GM21423 (cell line): ENCODE data around the gene SHLD1.

Experiments
- ATAC-seq: cut with Tn5 transposase; IDR thresholded peaks from one replicate; pipeline ENCODE4 v1.9.1; 2021; ENCODE audit warnings: mild to moderate bottlenecking, moderate library complexity; ENCODE audit not compliant: unreplicated experiment

Gene SHLD1

DNA sequence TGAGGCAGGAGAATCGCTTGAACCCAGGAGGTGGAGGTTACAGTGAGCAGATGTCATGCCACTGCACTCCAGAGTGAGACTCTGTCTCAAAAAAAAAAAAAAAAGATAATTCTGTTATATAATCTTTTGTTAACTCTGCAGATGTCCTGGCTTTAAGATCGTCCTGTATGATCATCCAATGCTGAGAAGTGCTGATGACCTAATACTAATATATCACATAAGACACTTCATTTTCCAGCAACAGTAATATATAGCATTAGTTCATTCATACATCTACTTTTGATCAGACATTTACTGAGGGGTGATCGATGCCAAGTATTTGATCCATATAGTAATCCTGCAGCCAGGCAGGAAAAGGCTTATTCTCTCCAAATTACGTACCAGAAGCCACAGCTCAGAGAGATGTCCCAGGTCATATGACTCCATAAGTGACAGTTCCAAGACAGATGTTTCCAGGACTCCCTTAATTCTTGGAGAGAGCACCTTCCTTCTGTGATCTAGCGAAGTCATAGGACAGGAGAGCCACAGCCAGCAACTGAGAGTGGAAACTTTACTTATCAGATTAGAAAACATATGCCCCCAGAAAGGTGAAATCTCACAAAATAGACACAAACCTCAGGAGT, 60.7 kb downstream of the SHLD1 start:
- ATAC-seq, result no peak

DNA sequence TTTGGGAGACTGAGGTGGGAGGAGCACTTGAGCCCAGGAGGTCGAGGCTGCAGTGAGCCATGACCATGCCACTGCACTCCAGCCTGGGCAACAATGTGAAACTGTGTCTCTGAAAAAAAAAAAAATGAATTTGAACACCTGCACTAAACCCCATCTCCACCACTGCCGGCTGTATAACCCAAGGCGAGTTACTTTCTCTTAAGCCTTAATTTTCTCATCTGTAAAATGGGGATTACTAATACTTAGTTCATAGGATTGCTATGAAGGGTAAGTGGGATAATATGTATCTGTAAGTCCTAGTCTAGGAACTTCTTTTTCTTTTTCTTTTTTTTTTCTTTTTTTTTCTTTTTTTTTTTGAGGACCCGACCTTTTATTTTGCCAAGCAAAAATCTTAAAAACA, 61.5 kb downstream of the SHLD1 start:
- no peak for ATAC-seq

DNA sequence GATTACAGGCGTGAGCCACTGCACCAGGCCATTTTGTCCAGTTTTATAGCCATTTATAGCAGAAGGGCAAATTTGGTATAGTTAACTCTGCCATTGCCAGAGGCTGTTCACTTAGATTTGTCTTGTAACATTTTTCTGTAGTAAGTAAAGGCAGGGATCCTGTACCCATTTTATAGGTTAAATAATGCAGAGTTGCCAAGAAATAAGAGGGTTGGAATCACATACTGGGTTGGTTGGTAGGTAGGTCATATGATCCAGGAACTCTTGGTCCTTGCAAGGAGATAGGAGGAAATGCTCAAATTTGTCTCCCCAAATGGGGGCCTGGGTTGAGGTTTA, 68.1 kb downstream of the SHLD1 start:
- no peak for ATAC-seq

DNA sequence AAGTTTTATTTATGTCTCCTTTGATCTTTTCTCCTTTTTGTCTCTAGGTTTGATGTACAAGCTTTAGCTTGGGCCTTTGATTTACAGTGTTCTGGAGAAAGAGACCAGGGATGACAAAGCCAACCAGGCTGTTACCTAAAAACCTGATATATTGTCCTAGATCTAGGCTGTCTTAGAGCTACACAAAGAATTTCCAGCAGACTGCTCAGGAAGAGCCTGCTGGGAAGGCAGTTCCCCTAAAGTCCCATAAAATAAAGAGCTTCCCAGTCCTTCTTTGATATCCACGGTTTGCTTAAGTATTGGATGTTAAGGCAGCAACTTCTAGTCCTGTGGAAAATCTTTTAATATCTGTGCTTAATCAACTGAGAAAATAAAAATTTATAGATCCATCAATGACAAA, 70.5 kb downstream of the SHLD1 start:
- ATAC-seq, result no peak

DNA sequence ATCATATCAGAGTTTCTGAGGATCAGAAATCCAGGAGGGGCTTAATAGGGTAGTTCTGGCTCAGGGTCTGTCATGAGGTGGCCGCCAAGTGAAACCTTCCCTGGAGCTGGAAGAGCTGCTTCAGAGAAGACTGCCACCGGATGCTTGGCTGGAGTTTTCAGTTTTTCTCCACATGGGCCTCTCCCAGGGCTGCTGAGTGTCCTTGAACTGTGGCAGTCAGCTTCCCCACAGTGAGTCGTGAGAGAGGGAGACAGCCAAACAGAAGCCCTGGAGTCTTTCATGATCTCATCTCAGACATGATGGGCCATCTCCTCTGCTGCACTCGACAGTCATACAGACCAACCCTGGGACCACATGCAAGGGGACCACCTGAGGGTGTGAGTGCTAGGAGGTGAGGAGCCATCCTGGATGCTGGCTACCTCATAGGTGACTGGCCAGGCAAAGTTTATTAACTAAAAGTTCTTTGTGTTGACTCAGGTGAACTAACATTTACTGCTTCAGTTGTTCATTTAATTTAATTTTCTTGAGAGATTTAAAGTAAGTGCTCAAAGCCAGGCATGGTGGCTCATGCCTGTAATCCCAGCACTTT, 71.5 kb downstream of the SHLD1 start:
- ATAC-seq, result no peak

DNA sequence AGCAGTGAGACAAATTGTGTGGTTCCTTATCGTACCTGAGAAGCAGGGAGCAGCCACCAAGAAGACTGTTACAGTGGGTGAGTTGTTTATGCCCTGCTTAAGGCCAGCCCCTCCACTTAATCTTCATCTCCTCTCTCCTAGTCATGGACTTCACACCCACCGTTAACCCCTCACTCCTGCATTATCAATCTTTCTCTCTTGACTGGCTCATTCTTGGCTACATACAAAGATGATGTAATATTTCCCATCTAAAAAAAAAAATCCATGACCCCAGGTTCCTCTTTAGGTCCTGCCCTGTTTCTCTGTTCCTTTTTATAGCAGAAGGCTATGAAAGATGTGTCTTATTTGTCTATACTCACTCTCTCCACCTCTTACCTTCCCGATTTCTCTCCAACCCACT, 72.4 kb downstream of the SHLD1 start:
- no peak for ATAC-seq

DNA sequence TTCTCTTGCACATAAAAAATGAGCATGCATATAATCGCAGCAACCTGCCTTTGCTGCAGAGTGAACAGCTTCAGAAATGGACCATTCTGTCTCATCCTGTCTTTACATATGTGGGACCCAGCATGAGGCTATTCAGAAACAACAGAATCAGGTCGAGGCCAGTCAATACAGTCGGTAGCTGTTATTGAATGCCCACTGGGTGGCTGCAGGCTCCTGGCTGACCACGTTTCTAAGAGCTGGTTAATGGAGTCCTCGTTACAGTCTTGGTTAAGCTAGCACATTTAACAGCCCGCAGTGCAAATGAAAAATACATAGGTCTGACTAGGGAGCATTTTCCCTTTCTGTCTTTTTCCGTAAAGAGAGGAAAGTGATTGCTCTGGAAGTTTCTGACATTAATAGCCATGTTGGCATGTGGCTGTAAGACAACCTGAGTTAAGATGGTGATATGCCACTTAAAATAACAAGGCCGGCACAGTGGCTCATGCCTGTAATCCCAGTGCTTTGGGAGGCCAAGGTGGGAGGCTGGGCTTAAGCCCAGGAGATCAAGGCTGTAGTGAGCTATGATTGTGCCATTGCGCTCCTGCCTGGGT, 75.0 kb downstream of the SHLD1 start:
- no peak for ATAC-seq

DNA sequence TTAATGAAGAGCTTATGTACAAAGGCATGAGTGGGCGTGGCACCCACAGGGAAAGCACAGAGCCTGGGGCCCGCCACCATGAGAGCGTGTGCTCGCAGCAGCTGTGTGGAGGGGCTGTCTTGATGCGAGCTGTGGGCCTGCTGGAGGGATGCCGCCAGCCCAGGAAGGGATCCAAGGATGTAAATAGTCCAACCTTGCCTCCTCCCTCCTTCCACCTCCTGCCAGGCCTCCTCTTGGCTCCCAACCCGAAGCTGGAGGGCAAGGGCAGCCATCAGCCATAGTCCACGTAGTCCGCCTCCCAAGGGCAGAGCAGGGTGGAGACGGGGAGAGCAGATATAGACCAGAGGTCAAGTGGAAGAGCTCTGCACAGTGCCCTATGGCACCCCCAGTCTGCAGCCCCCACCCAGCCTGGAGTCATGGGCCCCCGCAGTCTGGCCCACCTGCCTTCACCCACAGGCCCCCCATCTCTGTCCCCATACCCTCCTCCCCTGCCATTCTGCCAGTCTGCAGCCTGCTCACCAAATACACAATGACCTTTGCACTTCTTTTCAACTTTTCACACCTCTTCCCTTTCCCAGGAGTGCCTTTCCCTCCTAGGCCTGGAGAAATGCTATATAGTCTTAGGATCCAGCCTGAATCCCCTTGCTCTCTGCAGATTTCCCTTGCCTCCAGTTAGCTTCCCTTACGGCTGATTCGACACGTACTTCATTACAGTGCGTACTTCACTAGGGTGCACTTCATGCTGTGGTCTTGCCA, 77.1 kb downstream of the SHLD1 start:
- ATAC-seq, result no peak

DNA sequence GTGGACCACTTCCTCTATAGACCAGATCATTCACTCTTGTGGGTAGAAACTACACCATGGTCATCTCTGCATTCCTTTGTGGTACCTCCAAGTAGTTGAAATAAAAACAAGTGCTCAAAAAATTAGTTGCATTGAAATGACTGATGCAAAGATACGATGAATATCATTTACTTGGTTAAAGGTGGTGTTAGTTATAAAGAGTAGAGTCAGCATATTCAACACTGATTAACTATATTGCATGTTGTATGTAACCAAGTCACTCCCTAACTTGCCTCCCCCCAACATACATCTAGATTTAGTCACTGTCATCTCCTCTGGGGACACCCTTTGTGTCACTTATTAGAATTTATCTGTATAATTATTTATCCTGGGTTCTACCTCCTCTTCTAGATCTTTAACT, 77.7 kb downstream of the SHLD1 start:
- no peak for ATAC-seq

DNA sequence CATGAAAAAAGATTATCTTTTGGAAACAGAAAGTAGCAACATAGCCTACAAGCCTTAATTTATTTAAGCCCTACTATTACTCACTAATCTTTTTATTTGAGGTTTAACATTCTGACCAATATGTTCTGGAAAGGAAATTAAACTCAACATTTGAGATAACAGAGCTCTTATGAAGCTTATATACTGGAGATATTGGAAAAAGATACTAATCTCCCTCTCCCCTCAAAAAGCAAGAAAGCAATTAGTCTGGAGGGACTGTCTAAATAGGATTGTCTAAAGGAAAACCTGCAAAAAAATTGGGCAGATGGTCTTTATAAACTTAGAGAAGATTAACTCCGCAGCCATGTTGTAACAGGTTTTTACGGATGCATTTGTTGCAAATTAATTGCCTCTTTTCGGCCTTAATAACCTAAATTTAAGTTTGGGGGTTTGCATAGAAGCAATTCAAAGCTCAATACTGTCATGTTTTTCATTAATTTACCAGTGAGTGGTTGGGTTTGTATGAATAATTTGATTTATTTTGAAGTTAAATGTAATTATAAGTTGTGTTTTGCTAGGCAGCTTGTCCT, 79.1 kb downstream of the SHLD1 start:
- ATAC-seq, result no peak

DNA sequence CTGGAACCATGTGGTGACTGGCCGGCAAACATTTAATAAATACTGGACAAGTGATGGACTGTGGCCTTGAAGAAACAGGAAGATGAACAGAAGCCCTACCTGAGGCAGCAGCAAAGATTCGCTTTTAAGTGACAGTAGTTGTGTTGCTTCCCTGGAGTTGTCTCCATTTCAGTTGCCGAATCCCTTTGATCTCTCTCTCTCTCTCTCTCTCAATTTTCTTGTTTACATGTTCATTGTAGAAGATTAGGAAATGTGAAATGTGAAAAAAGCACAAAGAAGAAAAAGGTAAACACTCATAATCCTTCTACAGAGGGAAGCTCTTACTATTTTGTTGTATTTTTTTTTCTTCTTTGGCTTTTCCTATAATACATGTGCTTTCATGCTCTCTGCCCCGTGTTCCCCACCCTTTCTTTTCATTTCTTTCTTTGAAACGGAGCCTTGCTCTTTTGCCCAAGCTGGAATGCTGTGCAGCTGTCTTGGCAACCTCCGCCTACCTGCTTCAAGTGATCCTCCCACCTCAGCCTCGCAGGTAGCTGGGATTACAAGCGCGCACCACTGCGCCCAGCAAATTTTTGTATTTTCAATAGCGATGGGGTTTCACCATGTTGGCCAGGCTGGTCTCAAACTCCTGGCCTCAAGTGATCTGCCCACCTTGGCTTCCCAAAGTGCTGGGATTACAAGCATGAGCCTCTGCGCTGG, 81.5 kb downstream of the SHLD1 start:
- no peak for ATAC-seq

DNA sequence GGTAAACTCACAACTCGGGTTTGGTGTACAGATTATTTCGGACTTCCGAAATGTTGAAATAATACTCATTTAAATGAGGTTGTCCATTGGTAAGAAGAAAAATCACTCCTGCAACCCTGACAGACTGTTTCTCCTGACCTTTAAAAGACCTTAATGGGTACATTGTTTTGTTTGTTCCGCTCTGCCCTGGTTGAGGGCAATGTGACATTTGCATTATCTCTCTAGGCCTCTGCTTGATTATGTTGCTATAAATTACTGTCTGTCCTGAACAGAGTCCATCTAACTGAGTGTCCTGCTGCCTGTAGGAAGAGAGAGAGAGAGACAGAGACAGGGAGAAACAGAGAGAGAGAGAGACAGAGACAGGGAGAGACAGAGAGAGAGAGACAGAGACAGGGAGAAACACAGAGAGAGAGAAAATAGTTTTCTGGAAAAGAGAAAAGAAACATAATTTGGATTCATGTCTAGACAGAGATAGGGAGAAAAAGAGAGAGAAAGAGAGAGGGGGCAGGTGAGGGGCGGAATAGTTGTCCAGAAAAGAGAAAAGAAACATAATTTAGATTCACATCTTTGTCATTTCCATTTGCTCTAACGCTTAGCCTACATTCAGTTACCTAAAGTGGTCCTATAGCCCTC, 83.2 kb downstream of the SHLD1 start:
- ATAC-seq, result no peak

DNA sequence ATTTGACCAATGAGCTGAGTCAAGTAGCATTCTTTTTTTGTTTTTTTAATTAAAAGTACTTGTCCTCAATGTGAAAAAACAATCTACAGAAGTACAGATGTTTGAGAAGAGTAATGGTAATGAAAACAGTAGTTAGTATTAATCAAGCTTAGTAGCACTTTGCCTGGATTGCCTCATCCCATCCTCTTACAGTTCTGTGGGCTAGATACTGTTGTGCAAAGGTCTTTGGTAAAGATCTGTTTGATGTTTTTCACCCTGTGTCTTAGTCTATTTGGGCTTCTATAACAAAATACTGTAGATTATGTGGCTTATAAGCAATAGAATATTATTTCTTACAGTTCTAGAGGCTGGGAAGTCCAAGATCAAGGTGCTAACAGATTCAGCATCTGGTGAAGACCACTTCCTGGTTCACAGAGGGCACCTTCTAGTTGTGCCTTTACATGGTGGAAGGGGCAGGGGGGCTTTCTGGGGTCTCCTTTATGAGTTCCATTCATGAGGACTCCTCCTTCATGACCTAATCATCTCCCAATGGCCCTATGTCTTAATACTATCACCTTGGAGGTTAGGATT, 84.3 kb downstream of the SHLD1 start:
- no peak for ATAC-seq

DNA sequence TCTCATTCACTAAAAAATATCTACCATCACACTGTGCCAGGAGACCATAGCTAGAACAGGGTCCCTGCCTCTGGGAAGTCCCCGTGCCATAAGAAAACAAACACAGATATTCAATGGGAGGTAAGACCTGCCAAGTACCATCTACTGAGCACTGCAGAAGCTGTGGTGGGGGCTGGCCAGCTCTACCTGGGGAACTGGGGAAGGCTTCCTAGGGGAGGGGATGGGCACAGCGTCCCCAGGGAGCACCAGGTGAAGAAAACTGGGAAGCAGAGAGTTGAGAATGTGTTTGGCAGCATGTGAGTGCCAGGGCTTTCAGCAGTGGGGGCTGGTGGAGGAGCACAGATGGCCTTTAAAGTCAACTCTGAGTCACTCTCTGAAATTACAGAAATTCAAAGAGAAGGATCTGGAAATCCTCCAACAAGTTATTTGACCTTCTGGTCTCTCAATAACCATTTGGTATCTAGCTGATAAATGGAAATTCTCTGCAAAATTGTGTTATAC, 85.2 kb downstream of the SHLD1 start:
- ATAC-seq, result no peak

DNA sequence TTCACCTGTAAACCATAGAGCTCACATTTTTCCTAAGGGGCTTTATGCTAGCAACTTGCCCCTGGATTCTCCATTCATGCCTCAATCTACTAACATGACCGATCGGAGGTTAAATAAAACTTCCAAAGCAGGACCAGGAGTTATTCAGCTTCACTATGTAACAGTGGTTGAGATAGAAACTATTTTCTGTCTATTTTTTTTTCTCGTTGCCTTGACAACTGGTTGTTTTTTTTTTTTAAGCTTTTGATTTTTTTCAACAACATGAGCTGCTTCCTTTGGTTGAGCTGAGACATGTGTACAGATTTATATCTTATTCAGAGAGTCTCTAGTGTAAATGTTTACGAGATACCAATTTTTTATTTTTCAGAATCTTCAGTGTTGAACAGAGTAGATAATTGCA, 85.7 kb downstream of the SHLD1 start:
- no peak for ATAC-seq

DNA sequence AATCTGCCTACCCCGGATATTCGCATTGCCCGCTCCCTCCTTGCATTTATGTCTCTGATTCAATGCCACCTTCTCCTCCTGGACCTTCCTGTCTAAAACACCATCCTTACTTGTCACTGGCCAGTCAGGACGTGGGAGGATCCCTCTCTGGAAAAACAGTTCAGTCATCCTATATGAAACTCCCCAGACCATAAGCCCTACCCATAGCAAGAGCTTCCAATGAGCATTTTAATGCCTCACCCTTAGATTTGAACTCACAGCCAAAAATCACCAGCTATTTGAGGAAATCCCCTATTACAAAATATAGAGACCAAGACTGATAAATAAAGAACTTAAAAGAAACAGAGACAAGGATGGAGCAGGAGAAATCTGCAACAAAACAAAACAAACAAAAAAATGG, 86.4 kb downstream of the SHLD1 start:
- no peak for ATAC-seq

DNA sequence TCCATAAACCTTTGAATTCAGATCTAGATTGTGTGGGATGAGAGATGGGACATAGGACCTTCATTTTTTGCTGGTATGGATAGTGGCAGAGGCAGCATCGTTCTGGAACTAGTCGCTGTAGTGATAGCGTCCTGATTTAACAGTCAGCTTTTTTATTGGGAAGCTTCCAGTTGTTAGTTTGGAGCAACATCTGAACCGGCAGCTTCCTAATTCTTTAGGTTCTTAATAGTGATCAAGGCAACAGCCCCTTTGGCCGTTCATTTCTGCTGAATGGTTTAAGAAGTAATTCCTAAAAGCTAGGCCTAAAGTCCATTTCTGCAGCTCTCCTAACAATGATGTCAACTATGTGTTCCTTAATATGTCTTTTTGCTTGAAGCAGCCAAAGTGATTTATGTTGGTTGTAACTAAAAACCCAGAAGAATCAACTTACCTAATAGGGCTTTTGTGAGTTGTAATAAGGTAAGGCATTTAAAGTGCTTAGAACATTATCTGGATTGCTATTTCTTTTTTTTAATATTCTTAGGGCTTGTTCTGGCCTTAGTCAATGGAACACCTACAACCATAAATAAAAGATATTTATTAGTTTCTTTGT, 90.3 kb downstream of the SHLD1 start:
- no peak for ATAC-seq

DNA sequence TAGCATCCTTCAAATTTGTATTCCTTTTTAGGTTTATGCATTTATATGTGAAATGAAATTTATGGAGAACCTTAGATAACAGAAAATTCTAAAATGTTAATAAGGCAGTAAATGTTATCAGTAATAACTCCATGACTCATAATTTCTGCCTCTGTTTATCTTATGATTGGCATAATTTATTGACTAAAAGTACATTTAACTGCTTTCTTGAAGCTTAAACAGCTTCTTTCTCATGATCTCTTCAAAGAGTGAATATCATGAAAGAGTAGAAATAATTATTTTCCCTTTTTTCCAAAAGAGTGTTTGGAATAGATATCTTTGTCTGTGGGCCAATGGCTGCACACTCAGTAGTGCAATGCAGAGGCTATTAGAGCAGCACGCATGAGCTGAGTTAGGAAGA, 91.3 kb downstream of the SHLD1 start:
- no peak for ATAC-seq

DNA sequence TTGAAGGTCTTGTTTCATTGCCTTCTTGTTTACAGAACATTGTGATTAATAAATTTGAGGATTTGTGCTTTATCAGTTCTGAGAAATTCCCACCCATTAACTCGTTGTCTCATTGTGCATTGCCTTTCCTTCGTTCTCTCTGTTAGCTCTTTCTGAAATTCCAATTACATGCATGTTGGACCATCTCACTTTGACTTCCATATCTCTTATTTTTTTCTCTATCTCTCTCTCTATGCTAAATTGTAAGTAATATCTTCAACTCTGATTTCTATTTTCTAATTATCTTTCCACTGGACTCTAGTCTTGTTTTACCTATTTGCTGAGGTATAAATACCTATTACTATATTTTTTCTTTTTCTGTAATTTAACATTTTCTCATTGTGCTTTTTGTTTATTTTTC, 92.3 kb downstream of the SHLD1 start:
- ATAC-seq, result no peak

DNA sequence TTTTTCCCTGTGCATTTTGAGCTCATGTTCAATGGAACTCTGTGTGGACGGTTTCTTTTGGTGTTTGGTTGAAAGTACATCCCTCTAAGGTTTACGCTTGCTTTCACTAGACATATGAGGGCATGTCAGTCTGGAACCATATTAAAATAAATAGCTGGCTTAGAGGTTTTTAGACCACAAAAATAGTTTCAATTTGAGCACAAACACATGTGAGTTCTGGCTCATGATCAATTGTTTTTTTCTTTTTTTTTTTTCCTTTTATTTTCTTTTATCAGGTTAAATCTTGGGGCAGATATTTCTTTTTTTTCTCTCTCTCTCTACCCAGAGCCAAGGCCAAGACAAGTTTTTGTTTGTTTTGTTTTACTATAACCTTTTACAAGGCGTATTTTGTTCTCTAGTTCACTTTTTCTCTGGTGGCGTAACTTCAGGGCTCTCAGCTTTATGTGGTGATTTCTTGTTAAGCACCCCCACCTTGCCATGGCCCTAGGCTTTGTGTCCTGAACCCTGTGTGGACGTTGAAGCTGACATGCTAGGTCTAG, 92.9 kb downstream of the SHLD1 start:
- peak; percentile 51 for ATAC-seq
